NT2/D1 (cell line): ENCODE results near the gene ADSL.

Experiments used
- YY1 ChIP-seq: IDR thresholded peaks from 2 replicates; pipeline ENCODE4 v1.6.1; 2011; ENCODE audit not compliant: insufficient read length, insufficient read depth
- ZNF274 ChIP-seq: IDR thresholded peaks from 2 replicates; pipeline ENCODE4 v1.6.1; 2011; ENCODE audit warnings: mild to moderate bottlenecking, low read depth, low read length

DNA sequence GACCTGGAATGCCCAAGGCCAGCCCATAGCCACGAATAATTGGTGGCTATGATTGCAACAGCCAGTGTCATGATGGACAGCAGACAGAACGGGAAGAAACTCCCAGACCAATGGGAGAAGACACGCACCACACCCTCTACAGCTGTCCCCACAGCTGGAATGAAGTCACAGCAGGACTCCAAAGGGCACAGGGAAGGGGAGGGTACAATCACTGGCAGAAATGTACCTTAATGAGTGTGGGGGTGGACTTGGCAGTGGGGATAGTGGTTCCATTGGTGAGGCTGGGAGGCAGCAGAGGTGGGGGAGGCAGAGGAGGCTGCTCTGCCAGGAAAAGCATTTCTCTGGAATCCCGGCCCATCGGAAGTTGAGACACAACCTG is 77.0 kb downstream of the ADSL start:
- TF ChIP-seq YY1 (no peak), ZNF274 (no peak)
